ENCODE data around the gene LINC01488.
A peak's percentile ranks its signal among the peaks of the same experiment; 100 is the strongest.

LINC01488 gene

GRCh38 chr11:69440876-69441275, 40.6 kb upstream of the LINC01488 start:
- TF ChIP-seq GATA1 (IDR thresholded peaks at IDR 0.05; ENCODE audit: low read depth, low read length) (no peak), POLR2A (IDR thresholded peaks at IDR 0.05; ENCODE audit: low read length) (no peak)
- DNase-seq, result no peak

GRCh38 chr11:69442012-69442806, 39.3 kb upstream of the LINC01488 start:
- TF ChIP-seq GATA1 (IDR thresholded peaks at IDR 0.05; ENCODE audit: low read depth, low read length) (no peak), POLR2A (IDR thresholded peaks at IDR 0.05; ENCODE audit: low read length) (no peak)
- no peak for DNase-seq

- no peak for TF ChIP-seq GATA1 (IDR thresholded peaks at IDR 0.05; ENCODE audit: low read depth, low read length)
- no peak for TF ChIP-seq POLR2A (IDR thresholded peaks at IDR 0.05; ENCODE audit: low read length)
- DNase-seq, result no peak
These were observed 38.7 kb upstream of the LINC01488 start for GRCh38 chr11:69442807-69443137.

- peak; percentile 79 to 84 for DNase-seq
- peak; percentile 38 for TF ChIP-seq POLR2A (IDR thresholded peaks at IDR 0.05; ENCODE audit: low read length)
- TF ChIP-seq GATA1 (IDR thresholded peaks at IDR 0.05; ENCODE audit: low read depth, low read length), result no peak
These were observed 38.1 kb upstream of the LINC01488 start for GRCh38 chr11:69443138-69443967.

GRCh38 chr11:69443968-69444364, 37.5 kb upstream of the LINC01488 start:
- DNase-seq, result no peak
- TF ChIP-seq POLR2A (IDR thresholded peaks at IDR 0.05; ENCODE audit: low read length) (no peak), GATA1 (IDR thresholded peaks at IDR 0.05; ENCODE audit: low read depth, low read length) (no peak)

GRCh38 chr11:69444381-69445130, 36.9 kb upstream of the LINC01488 start:
- DNase-seq, result peak; percentile 14 to 19

GRCh38 chr11:69445131-69445470, 36.4 kb upstream of the LINC01488 start:
- TF ChIP-seq GATA1 (IDR thresholded peaks at IDR 0.05; ENCODE audit: low read depth, low read length), result no peak
- no peak for TF ChIP-seq POLR2A (IDR thresholded peaks at IDR 0.05; ENCODE audit: low read length)
- DNase-seq, result no peak

More at GRCh38 chr11:69444381-69445130, 36.9 kb upstream of the LINC01488 start:
- no peak for TF ChIP-seq POLR2A (IDR thresholded peaks at IDR 0.05; ENCODE audit: low read length)
- no peak for TF ChIP-seq GATA1 (IDR thresholded peaks at IDR 0.05; ENCODE audit: low read depth, low read length)

GRCh38 chr11:69446108-69446507, 35.4 kb upstream of the LINC01488 start:
- no peak for DNase-seq
- TF ChIP-seq GATA1 (IDR thresholded peaks at IDR 0.05; ENCODE audit: low read depth, low read length), result no peak
- no peak for TF ChIP-seq POLR2A (IDR thresholded peaks at IDR 0.05; ENCODE audit: low read length)

- TF ChIP-seq POLR2A (IDR thresholded peaks at IDR 0.05; ENCODE audit: low read length) (no peak), GATA1 (IDR thresholded peaks at IDR 0.05; ENCODE audit: low read depth, low read length) (no peak)
- DNase-seq, result no peak
These were observed 33.7 kb upstream of the LINC01488 start for GRCh38 chr11:69447786-69448185.

GRCh38 chr11:69448471-69449284, 32.8 kb upstream of the LINC01488 start:
- TF ChIP-seq POLR2A (IDR thresholded peaks at IDR 0.05; ENCODE audit: low read length), result no peak
- no peak for TF ChIP-seq GATA1 (IDR thresholded peaks at IDR 0.05; ENCODE audit: low read depth, low read length)
- DNase-seq, result no peak

- peak; percentile 35 to 51 for DNase-seq
- TF ChIP-seq GATA1 (IDR thresholded peaks at IDR 0.05; ENCODE audit: low read depth, low read length) (no peak), POLR2A (IDR thresholded peaks at IDR 0.05; ENCODE audit: low read length) (no peak)
These were observed 32.0 kb upstream of the LINC01488 start for GRCh38 chr11:69449320-69450063.

- DNase-seq, result no peak
These were observed 31.2 kb upstream of the LINC01488 start for GRCh38 chr11:69450064-69450856.

More at GRCh38 chr11:69450064-69450856, 31.2 kb upstream of the LINC01488 start:
- TF ChIP-seq GATA1 (IDR thresholded peaks at IDR 0.05; ENCODE audit: low read depth, low read length) (no peak), POLR2A (IDR thresholded peaks at IDR 0.05; ENCODE audit: low read length) (no peak)

All from erythroblast (primary cell).